ENCODE measurements around the gene MSRB3.

MSRB3 gene

GRCh38 chr12:65323070-65323469 is 44.6 kb downstream of the MSRB3 start:
- Histone ChIP-seq H4K20me1 (ENCODE audit: insufficient read depth) (no peaks in the 10 kb centered on the region), H3K79me2 (ENCODE audit: insufficient read depth, low read depth) (no peaks in the 10 kb centered on the region), H3K36me3 (ENCODE audit: insufficient read depth) (no peaks in the 10 kb centered on the region), H3K4me2 (no peak overlapping the region), H3K27me3 (ENCODE audit: insufficient read depth, low read depth) (no peaks in the 10 kb centered on the region), H3K27ac (no peak overlapping the region), H3K4me1 (ENCODE audit: low read depth, poor library complexity, severe bottlenecking) (no peaks in the 10 kb centered on the region), H2AFZ (ENCODE audit: low read depth) (no peak overlapping the region), H3K4me3 (IDR thresholded peaks at IDR 0.05; ENCODE audit: insufficient read depth, low read depth, low read length) (no peak overlapping the region), H3K9ac (no peak overlapping the region)
- TF ChIP-seq CTCF (conservative IDR thresholded peaks at IDR 0.05; ENCODE audit: low read depth, low read length): no peak

- TF ChIP-seq CTCF (conservative IDR thresholded peaks at IDR 0.05; ENCODE audit: low read depth, low read length): no peak
- no peak overlapping the region for H3K4me2 ChIP-seq
- H3K27me3 ChIP-seq (ENCODE audit: insufficient read depth, low read depth): no peaks in the 10 kb centered on the region
- H4K20me1 ChIP-seq (ENCODE audit: insufficient read depth): no peaks in the 10 kb centered on the region
- no peak overlapping the region for H3K27ac ChIP-seq
- no peaks in the 10 kb centered on the region for H3K36me3 ChIP-seq (ENCODE audit: insufficient read depth)
- H3K9ac ChIP-seq: no peak overlapping the region
- no peaks in the 10 kb centered on the region for H3K4me1 ChIP-seq (ENCODE audit: low read depth, poor library complexity, severe bottlenecking)
- no peak overlapping the region for H3K4me3 ChIP-seq (IDR thresholded peaks at IDR 0.05; ENCODE audit: insufficient read depth, low read depth, low read length)
- no peak overlapping the region for H2AFZ ChIP-seq (ENCODE audit: low read depth)
- H3K79me2 ChIP-seq (ENCODE audit: insufficient read depth, low read depth): no peaks in the 10 kb centered on the region
Measured at GRCh38 chr12:65324056-65324455, 45.6 kb downstream of the MSRB3 start.

- H3K27ac ChIP-seq: no peak overlapping the region
- H3K36me3 ChIP-seq (ENCODE audit: insufficient read depth): no peaks in the 10 kb centered on the region
- no peaks in the 10 kb centered on the region for H3K4me1 ChIP-seq (ENCODE audit: low read depth, poor library complexity, severe bottlenecking)
- no peaks in the 10 kb centered on the region for H3K27me3 ChIP-seq (ENCODE audit: insufficient read depth, low read depth)
- no peak for TF ChIP-seq CTCF (conservative IDR thresholded peaks at IDR 0.05; ENCODE audit: low read depth, low read length)
- H3K9ac ChIP-seq: no peak overlapping the region
- H3K79me2 ChIP-seq (ENCODE audit: insufficient read depth, low read depth): no peaks in the 10 kb centered on the region
- H3K4me2 ChIP-seq: no peak overlapping the region
- no peaks in the 10 kb centered on the region for H4K20me1 ChIP-seq (ENCODE audit: insufficient read depth)
- no peak overlapping the region for H2AFZ ChIP-seq (ENCODE audit: low read depth)
- no peak overlapping the region for H3K4me3 ChIP-seq (IDR thresholded peaks at IDR 0.05; ENCODE audit: insufficient read depth, low read depth, low read length)
Measured at GRCh38 chr12:65324551-65324950, 46.1 kb downstream of the MSRB3 start.

GRCh38 chr12:65325183-65325582 is 46.7 kb downstream of the MSRB3 start:
- H3K4me1 ChIP-seq (ENCODE audit: low read depth, poor library complexity, severe bottlenecking): no peaks in the 10 kb centered on the region
- TF ChIP-seq CTCF (conservative IDR thresholded peaks at IDR 0.05; ENCODE audit: low read depth, low read length): no peak
- no peaks in the 10 kb centered on the region for H4K20me1 ChIP-seq (ENCODE audit: insufficient read depth)
- no peak overlapping the region for H3K9ac ChIP-seq
- no peaks in the 10 kb centered on the region for H3K79me2 ChIP-seq (ENCODE audit: insufficient read depth, low read depth)
- no peak overlapping the region for H3K4me3 ChIP-seq (IDR thresholded peaks at IDR 0.05; ENCODE audit: insufficient read depth, low read depth, low read length)
- no peaks in the 10 kb centered on the region for H3K36me3 ChIP-seq (ENCODE audit: insufficient read depth)
- no peaks in the 10 kb centered on the region for H3K27me3 ChIP-seq (ENCODE audit: insufficient read depth, low read depth)
- no peak overlapping the region for H3K27ac ChIP-seq
- no peak overlapping the region for H2AFZ ChIP-seq (ENCODE audit: low read depth)
- no peak overlapping the region for H3K4me2 ChIP-seq

GRCh38 chr12:65326616-65327015 is 48.1 kb downstream of the MSRB3 start:
- H2AFZ ChIP-seq (ENCODE audit: low read depth): no peak overlapping the region
- H3K36me3 ChIP-seq (ENCODE audit: insufficient read depth): no peaks in the 10 kb centered on the region
- H3K4me2 ChIP-seq: no peak overlapping the region
- H3K9ac ChIP-seq: no peak overlapping the region
- no peaks in the 10 kb centered on the region for H4K20me1 ChIP-seq (ENCODE audit: insufficient read depth)
- TF ChIP-seq CTCF (conservative IDR thresholded peaks at IDR 0.05; ENCODE audit: low read depth, low read length): no peak
- H3K27me3 ChIP-seq (ENCODE audit: insufficient read depth, low read depth): no peaks in the 10 kb centered on the region
- no peak overlapping the region for H3K4me3 ChIP-seq (IDR thresholded peaks at IDR 0.05; ENCODE audit: insufficient read depth, low read depth, low read length)
- no peaks in the 10 kb centered on the region for H3K4me1 ChIP-seq (ENCODE audit: low read depth, poor library complexity, severe bottlenecking)
- no peaks in the 10 kb centered on the region for H3K79me2 ChIP-seq (ENCODE audit: insufficient read depth, low read depth)
- no peak overlapping the region for H3K27ac ChIP-seq
